ENCODE data around the gene PTCD1. TPM values are rescaled to one million over a fixed set of nuclear protein-coding genes. Genes with fewer than 3 reads are reported as not detected.

The PTCD1 gene
- total RNA-seq, 4 donors from 2014 or later, result 8.3 to 9.1 (median 8.6) TPM

- peaks cover 0 to 9% (median 3%) of the 10 kb centered on the region in 4 donors for H3K4me1 ChIP-seq
These were observed 34.1 kb upstream of the PTCD1 start, which contains the start of gene ZNF789 for GRCh38 chr7:99472561-99473314. ZNF789 (plus strand) TSS chr7:99472890; CDS start chr7:99476457, 3,567 bp downstream.

GRCh38 chr7:99469381-99470065 is 30.9 kb upstream of the PTCD1 start:
- no peak for DNase-seq
- H3K4me3 ChIP-seq, result no peak overlapping the region
- H3K36me3 ChIP-seq, result no peaks in the 10 kb centered on the region
- H3K27me3 ChIP-seq, result no peaks in the 10 kb centered on the region
- no peak for TF ChIP-seq CTCF (IDR thresholded peaks at IDR 0.05)
- TF ChIP-seq POLR2A (IDR thresholded peaks at IDR 0.05), result no peak
- H3K4me1 ChIP-seq, result peaks cover 0 to 18% (median 7%) of the 10 kb centered on the region in 4 donors
- H3K9me3 ChIP-seq, result no peaks in the 10 kb centered on the region
- no peak overlapping the region for H3K27ac ChIP-seq

More at GRCh38 chr7:99472561-99473314, 34.1 kb upstream of the PTCD1 start, which contains the start of gene ZNF789:
- DNase-seq, result peak; percentile 99
- peak within 1 kb of the TSS; percentile 68 to 96 (median 81) for H3K4me3 ChIP-seq
- no peaks in the 10 kb centered on the region for H3K27me3 ChIP-seq
- H3K36me3 ChIP-seq, result peaks cover 0 to 5% (median 0%) of the 10 kb centered on the region in 3 donors
- TF ChIP-seq CTCF (IDR thresholded peaks at IDR 0.05), result no peak
- TF ChIP-seq POLR2A (IDR thresholded peaks at IDR 0.05), result peak; percentile 60 to 66
- peak within 1 kb of the TSS; percentile 83 to 93 (median 86) for H3K27ac ChIP-seq
- H3K9me3 ChIP-seq, result no peaks in the 10 kb centered on the region

- H3K36me3 ChIP-seq, result peaks cover 0 to 9% (median 0%) of the 10 kb centered on the region in 3 donors
- no peak overlapping the region for H3K27ac ChIP-seq
- TF ChIP-seq CTCF (IDR thresholded peaks at IDR 0.05), result no peak
- no peak for TF ChIP-seq POLR2A (IDR thresholded peaks at IDR 0.05)
- peaks cover 0 to 20% (median 6%) of the 10 kb centered on the region in 4 donors for H3K4me1 ChIP-seq
- no peaks in the 10 kb centered on the region for H3K27me3 ChIP-seq
- H3K4me3 ChIP-seq, result no peak overlapping the region
- no peak for DNase-seq
- no peaks in the 10 kb centered on the region for H3K9me3 ChIP-seq
These were observed 29.8 kb upstream of the PTCD1 start for GRCh38 chr7:99468336-99468918.

- Histone ChIP-seq H3K36me3 (peaks cover 0 to 20% (median 0%) of the 10 kb centered on the region in 3 donors), H3K27me3 (no peaks in the 10 kb centered on the region), H3K27ac (peak overlapping the region; percentile 81 to 89 (median 88)), H3K4me1 (peaks cover 0 to 27% (median 4%) of the 10 kb centered on the region in 4 donors), H3K4me3 (peak overlapping the region; percentile 80 to 96 (median 88)), H3K9me3 (no peaks in the 10 kb centered on the region)
- TF ChIP-seq CTCF (IDR thresholded peaks at IDR 0.05) (no peak), POLR2A (IDR thresholded peaks at IDR 0.05) (no peak)
- no peak for DNase-seq
These were observed 26.8 kb upstream of the PTCD1 start for GRCh38 chr7:99465421-99465768.

- no peak for TF ChIP-seq POLR2A (IDR thresholded peaks at IDR 0.05)
- TF ChIP-seq CTCF (IDR thresholded peaks at IDR 0.05), result no peak
- H3K36me3 ChIP-seq, result peaks cover 0 to 59% (median 0%) of the 10 kb centered on the region in 3 donors
- H3K4me1 ChIP-seq, result peaks cover 0 to 27% (median 4%) of the 10 kb centered on the region in 4 donors
- H3K4me3 ChIP-seq, result no peak overlapping the region
- no peaks in the 10 kb centered on the region for H3K9me3 ChIP-seq
- no peaks in the 10 kb centered on the region for H3K27me3 ChIP-seq
- no peak for DNase-seq
- H3K27ac ChIP-seq, result no peak overlapping the region
These were observed 22.6 kb upstream of the PTCD1 start for GRCh38 chr7:99461221-99461620.

Measured in Peyer's patch (tissue), 4 donors.